Activated B cell treated with CpG ODN at 0.5 μM for 24 hours (primary cell): ENCODE data around the gene OLIG2. TPM values are rescaled to one million over a fixed set of nuclear protein-coding genes. Genes with fewer than 3 reads are reported as not detected.

Source experiments
- ATAC-seq: fragments of 200-7000 bp; cut with Tn5 transposase; one replicate; pipeline ENCODE4 v1.10.0; 2021; ENCODE audit warnings: low read depth, mild to moderate bottlenecking, moderate library complexity
- CTCF ChIA-PET: fragments of 350-600 bp; sonication (Branson Sonifier 250); formaldehyde crosslinking; loops from one replicate; lab custom pipeline; 2021; ENCODE audit warnings: antibody characterized with exemption; lab: Charles Lee
- POLR2A ChIA-PET: fragments of 350-600 bp; sonication (Branson Sonifier 250); formaldehyde crosslinking; loops from one replicate; lab custom pipeline; 2021; ENCODE audit warnings: antibody characterized with exemption; lab: Charles Lee
- DNase-seq: peaks from one replicate; pipeline ENCODE4 v3.0.0; 2022
- H3K27ac Mint-ChIP-seq: one replicate; pipeline ENCODE4 v1.8.0; 2020; ENCODE audit warnings: mixed read lengths
- H3K27me3 Mint-ChIP-seq: one replicate; pipeline ENCODE4 v1.8.0; 2021; ENCODE audit warnings: mixed read lengths
- H3K36me3 Mint-ChIP-seq: one replicate; pipeline ENCODE4 v1.8.0; 2021; ENCODE audit warnings: low read depth, mixed read lengths
- H3K4me1 Mint-ChIP-seq: one replicate; pipeline ENCODE4 v1.8.0; 2021; ENCODE audit warnings: mixed read lengths
- H3K4me3 Mint-ChIP-seq: one replicate; pipeline ENCODE4 v1.8.0; 2020; ENCODE audit warnings: mild to moderate bottlenecking, mixed read lengths
- H3K9me3 Mint-ChIP-seq: one replicate; pipeline ENCODE4 v1.8.0; 2020; ENCODE audit warnings: mixed read lengths
- intact Hi-C: fragments of 100-400 bp; cut with micrococcal nuclease; formaldehyde crosslinking; loops from one replicate; pipeline ENCODE4 v1.15.1; 2024
- total RNA-seq: library from RNA; stranded (reverse); gene quantifications from 2 replicates; pipeline ENCODE4 v1.2.3, GENCODE V29; 2022
- TF ChIP-seq, protein P1 (sequence below): fragments of 200-600 bp; IDR thresholded peaks from one replicate; pipeline ENCODE4 v1.8.0; 2022; ENCODE audit warnings: antibody characterized with exemption, mild to moderate bottlenecking

OLIG2 gene
- total RNA-seq, 1 donor from 2014 or later, result not detected

GRCh38 chr21:33057385-33057940, 31.7 kb downstream of the OLIG2 start:
- H3K27ac Mint-ChIP-seq, result no peak overlapping the region
- DNase-seq (no peak), ATAC-seq (no peak)
- TF ChIP-seq, protein P1, sequence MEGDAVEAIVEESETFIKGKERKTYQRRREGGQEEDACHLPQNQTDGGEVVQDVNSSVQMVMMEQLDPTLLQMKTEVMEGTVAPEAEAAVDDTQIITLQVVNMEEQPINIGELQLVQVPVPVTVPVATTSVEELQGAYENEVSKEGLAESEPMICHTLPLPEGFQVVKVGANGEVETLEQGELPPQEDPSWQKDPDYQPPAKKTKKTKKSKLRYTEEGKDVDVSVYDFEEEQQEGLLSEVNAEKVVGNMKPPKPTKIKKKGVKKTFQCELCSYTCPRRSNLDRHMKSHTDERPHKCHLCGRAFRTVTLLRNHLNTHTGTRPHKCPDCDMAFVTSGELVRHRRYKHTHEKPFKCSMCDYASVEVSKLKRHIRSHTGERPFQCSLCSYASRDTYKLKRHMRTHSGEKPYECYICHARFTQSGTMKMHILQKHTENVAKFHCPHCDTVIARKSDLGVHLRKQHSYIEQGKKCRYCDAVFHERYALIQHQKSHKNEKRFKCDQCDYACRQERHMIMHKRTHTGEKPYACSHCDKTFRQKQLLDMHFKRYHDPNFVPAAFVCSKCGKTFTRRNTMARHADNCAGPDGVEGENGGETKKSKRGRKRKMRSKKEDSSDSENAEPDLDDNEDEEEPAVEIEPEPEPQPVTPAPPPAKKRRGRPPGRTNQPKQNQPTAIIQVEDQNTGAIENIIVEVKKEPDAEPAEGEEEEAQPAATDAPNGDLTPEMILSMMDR, result no peak
- ChIA-PET CTCF (no interaction called here), POLR2A (no interaction called here)
- no peak overlapping the region for H3K4me3 Mint-ChIP-seq
- intact Hi-C loops, result no loop called here
- no peaks in the 10 kb centered on the region for H3K4me1 Mint-ChIP-seq
- no peaks in the 10 kb centered on the region for H3K9me3 Mint-ChIP-seq
- peaks cover 24% of the 10 kb centered on the region for H3K27me3 Mint-ChIP-seq
- no peaks in the 10 kb centered on the region for H3K36me3 Mint-ChIP-seq

GRCh38 chr21:33058527-33058926, 32.8 kb downstream of the OLIG2 start:
- ATAC-seq, result no peak
- no peaks in the 10 kb centered on the region for H3K36me3 Mint-ChIP-seq
- POLR2A ChIA-PET, result no interaction called here
- intact Hi-C loops, result no loop called here
- no peak overlapping the region for H3K4me3 Mint-ChIP-seq
- H3K27me3 Mint-ChIP-seq, result peaks cover 30% of the 10 kb centered on the region
- TF ChIP-seq, protein P1, result no peak
- CTCF ChIA-PET, result no interaction called here
- no peaks in the 10 kb centered on the region for H3K9me3 Mint-ChIP-seq
- H3K4me1 Mint-ChIP-seq, result no peaks in the 10 kb centered on the region
- DNase-seq, result no peak
- no peak overlapping the region for H3K27ac Mint-ChIP-seq

DNA sequence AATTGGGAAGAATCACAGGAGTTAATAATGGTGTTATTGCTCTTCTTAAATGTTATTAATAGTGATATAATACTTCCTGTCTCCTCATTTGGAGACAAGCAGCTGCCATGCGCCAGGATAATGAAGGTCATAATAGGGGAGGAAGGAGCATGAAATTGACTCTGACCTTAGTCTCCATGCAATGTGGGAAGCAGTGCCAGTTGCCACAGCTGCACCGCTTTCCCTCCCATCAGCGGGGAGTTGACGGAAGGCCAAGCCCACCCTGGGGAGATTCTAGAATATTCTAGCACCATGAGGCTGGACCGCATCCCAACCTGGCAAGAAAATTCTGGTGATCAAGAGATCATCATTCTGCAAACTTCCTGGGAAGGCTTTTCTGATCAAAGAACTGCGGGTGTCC, 33.2 kb downstream of the OLIG2 start:
- intact Hi-C loops, result no loop called here
- Mint-ChIP-seq H3K4me1 (no peaks in the 10 kb centered on the region), H3K36me3 (no peaks in the 10 kb centered on the region), H3K27me3 (peaks cover 31% of the 10 kb centered on the region), H3K9me3 (no peaks in the 10 kb centered on the region), H3K27ac (no peak overlapping the region), H3K4me3 (no peak overlapping the region)
- POLR2A ChIA-PET, result no interaction called here
- TF ChIP-seq, protein P1, result no peak
- ATAC-seq, result no peak
- CTCF ChIA-PET, result no interaction called here
- DNase-seq, result no peak

DNA sequence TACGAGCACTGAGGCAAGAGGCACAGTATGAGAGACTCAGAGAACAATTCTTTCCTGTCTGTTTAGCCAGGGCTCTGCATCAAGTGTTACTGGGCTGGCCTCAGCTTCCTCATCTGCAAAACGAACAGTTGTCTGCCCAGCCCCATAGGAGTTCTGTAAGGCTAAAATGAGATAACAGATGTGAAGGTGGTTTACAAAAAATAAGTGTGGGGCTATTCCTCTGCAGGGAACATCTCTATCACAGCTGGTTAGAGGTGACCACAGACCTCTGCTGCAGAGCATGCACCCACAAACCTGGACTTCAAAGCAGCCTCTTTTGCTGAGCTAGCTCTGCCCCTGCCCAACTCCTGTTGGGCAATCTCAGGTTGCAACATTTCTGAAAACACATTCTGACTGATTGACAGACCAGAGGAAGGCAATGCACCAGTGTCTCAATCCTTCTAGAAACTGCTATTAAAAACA, 33.7 kb downstream of the OLIG2 start:
- H3K4me1 Mint-ChIP-seq, result no peaks in the 10 kb centered on the region
- no peaks in the 10 kb centered on the region for H3K36me3 Mint-ChIP-seq
- no peak overlapping the region for H3K4me3 Mint-ChIP-seq
- no peak for ATAC-seq
- DNase-seq, result no peak
- H3K27me3 Mint-ChIP-seq, result peaks cover 32% of the 10 kb centered on the region
- intact Hi-C loops, result no loop called here
- ChIA-PET POLR2A (interaction anchor here (0.6 kb wide), 1 partner anchor 996 kb away, joined by 5 read pairs; no protein-coding TSS in a partner anchor), CTCF (no interaction called here)
- H3K27ac Mint-ChIP-seq, result no peak overlapping the region
- no peaks in the 10 kb centered on the region for H3K9me3 Mint-ChIP-seq
- TF ChIP-seq, protein P1, result no peak

DNA sequence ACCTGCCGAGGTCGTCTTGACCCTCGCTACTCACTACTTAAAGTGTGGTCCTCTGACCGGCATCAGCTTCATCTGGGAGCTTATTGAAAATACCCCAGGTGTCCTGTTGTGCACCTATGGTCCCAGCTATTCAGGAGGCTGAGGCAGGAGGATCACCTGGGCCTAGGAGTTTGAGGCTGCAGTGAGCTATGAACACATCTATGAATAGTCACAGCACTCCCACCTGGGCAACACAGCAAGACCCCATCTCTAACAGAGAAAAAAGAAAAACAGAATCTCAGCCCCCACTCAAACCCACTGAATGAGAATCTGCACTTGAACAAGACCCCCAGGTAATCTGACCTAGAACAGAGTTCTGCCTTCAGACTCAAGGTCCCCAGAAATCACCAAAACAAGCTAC, 35.5 kb downstream of the OLIG2 start:
- H3K36me3 Mint-ChIP-seq, result no peaks in the 10 kb centered on the region
- TF ChIP-seq, protein P1, result no peak
- peaks cover 43% of the 10 kb centered on the region for H3K27me3 Mint-ChIP-seq
- H3K4me3 Mint-ChIP-seq, result no peak overlapping the region
- ChIA-PET CTCF (no interaction called here), POLR2A (no interaction called here)
- intact Hi-C loops, result no loop called here
- no peaks in the 10 kb centered on the region for H3K9me3 Mint-ChIP-seq
- no peaks in the 10 kb centered on the region for H3K4me1 Mint-ChIP-seq
- no peak for ATAC-seq
- H3K27ac Mint-ChIP-seq, result no peak overlapping the region
- no peak for DNase-seq
